ENCODE results near the gene LYZL2. TPM values are rescaled to one million over a fixed set of nuclear protein-coding genes. Genes with fewer than 3 reads are reported as not detected.

Gene LYZL2
- total and polyA plus RNA-seq, 4 donors = not detected

- TF ChIP-seq NR2F2 (IDR thresholded peaks at IDR 0.05) (no peak), TAF1 (conservative IDR thresholded peaks at IDR 0.05) (no peak), JUND (IDR thresholded peaks at IDR 0.05) (no peak)
- H3K4me1 ChIP-seq (ENCODE audit: control insufficient read depth in 4 of 4, insufficient read depth in 4 of 4, low read length in 3 of 4) = peaks cover 0 to 10% (median 6%) of the 10 kb centered on the region in 4 donors
- H3K27me3 ChIP-seq (ENCODE audit: control insufficient read depth in 4 of 4, insufficient read depth in 4 of 4, low read length in 3 of 4) = no peaks in the 10 kb centered on the region
- no peak for DNase-seq (ENCODE audit: low spot score)
- H3K27ac ChIP-seq (ENCODE audit: low read depth in 1 of 2, low read length in 2 of 2) = no peak overlapping the region
- no peak overlapping the region for H3K9ac ChIP-seq (ENCODE audit: low read depth in 1 of 2, low read length in 2 of 2)
- H3K36me3 ChIP-seq (ENCODE audit: control insufficient read depth in 4 of 4, insufficient read depth in 3 of 4, low read depth in 1 of 4, low read length in 3 of 4) = no peaks in the 10 kb centered on the region
- no peaks in the 10 kb centered on the region for H3K9me3 ChIP-seq (ENCODE audit: control insufficient read depth in 4 of 4, low read length in 3 of 4)
- no peak overlapping the region for H3K4me3 ChIP-seq (ENCODE audit: low read depth in 1 of 3, low read length in 3 of 3)
Observed at GRCh38 chr10:30577048-30577447, 52.5 kb downstream of the LYZL2 start.

- no peak for DNase-seq (ENCODE audit: low spot score)
- TF ChIP-seq RXRA (IDR thresholded peaks at IDR 0.05) (no peak), NR2F2 (IDR thresholded peaks at IDR 0.05) (no peak), HNF4G (IDR thresholded peaks at IDR 0.05) (no peak), YY1 (IDR thresholded peaks at IDR 0.05) (no peak)
- TF ChIP-seq, protein P1, sequence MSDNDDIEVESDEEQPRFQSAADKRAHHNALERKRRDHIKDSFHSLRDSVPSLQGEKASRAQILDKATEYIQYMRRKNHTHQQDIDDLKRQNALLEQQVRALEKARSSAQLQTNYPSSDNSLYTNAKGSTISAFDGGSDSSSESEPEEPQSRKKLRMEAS (IDR thresholded peaks at IDR 0.05) = no peak
- H3K36me3 ChIP-seq (ENCODE audit: control insufficient read depth in 4 of 4, insufficient read depth in 3 of 4, low read depth in 1 of 4, low read length in 3 of 4) = no peaks in the 10 kb centered on the region
- peaks cover 0 to 10% (median 6%) of the 10 kb centered on the region in 4 donors for H3K4me1 ChIP-seq (ENCODE audit: control insufficient read depth in 4 of 4, insufficient read depth in 4 of 4, low read length in 3 of 4)
- no peak overlapping the region for H3K27ac ChIP-seq (ENCODE audit: low read depth in 1 of 2, low read length in 2 of 2)
- 92% methylated on average over 6 of the region's 6 CpGs for WGBS
- H3K9ac ChIP-seq (ENCODE audit: low read depth in 1 of 2, low read length in 2 of 2) = no peak overlapping the region
- H3K27me3 ChIP-seq (ENCODE audit: control insufficient read depth in 4 of 4, insufficient read depth in 4 of 4, low read length in 3 of 4) = no peaks in the 10 kb centered on the region
- no peak overlapping the region for H3K4me3 ChIP-seq (ENCODE audit: low read depth in 1 of 3, low read length in 3 of 3)
- no peaks in the 10 kb centered on the region for H3K9me3 ChIP-seq (ENCODE audit: control insufficient read depth in 4 of 4, low read length in 3 of 4)
Observed at GRCh38 chr10:30576641-30577040, 52.9 kb downstream of the LYZL2 start.

- Histone ChIP-seq H3K27me3 (ENCODE audit: control insufficient read depth in 4 of 4, insufficient read depth in 4 of 4, low read length in 3 of 4) (no peaks in the 10 kb centered on the region), H3K9me3 (ENCODE audit: control insufficient read depth in 4 of 4, low read length in 3 of 4) (no peaks in the 10 kb centered on the region), H3K27ac (ENCODE audit: low read depth in 1 of 2, low read length in 2 of 2) (no peak overlapping the region), H3K36me3 (ENCODE audit: control insufficient read depth in 4 of 4, insufficient read depth in 3 of 4, low read depth in 1 of 4, low read length in 3 of 4) (no peaks in the 10 kb centered on the region), H3K4me3 (ENCODE audit: low read depth in 1 of 3, low read length in 3 of 3) (no peak overlapping the region), H3K9ac (ENCODE audit: low read depth in 1 of 2, low read length in 2 of 2) (no peak overlapping the region), H3K4me1 (ENCODE audit: control insufficient read depth in 4 of 4, insufficient read depth in 4 of 4, low read length in 3 of 4) (peaks cover 0 to 8% (median 5%) of the 10 kb centered on the region in 4 donors)
- no peak for DNase-seq (ENCODE audit: low spot score)
- no peak for TF ChIP-seq TAF1 (conservative IDR thresholded peaks at IDR 0.05)
- TF ChIP-seq NR2F2 (IDR thresholded peaks at IDR 0.05) = no peak
- TF ChIP-seq RAD21 (IDR thresholded peaks at IDR 0.05) = no peak
- TF ChIP-seq EGR1 (IDR thresholded peaks at IDR 0.05; ENCODE audit: low read depth in 2 of 2) = no peak
- no peak for TF ChIP-seq GABPA (IDR thresholded peaks at IDR 0.05 in 1 of 2, conservative IDR thresholded peaks at IDR 0.05 in 1 of 2)
- TF ChIP-seq FOXA2 (IDR thresholded peaks at IDR 0.05) = no peak
- no peak for TF ChIP-seq HNF4A (conservative IDR thresholded peaks at IDR 0.05)
- TF ChIP-seq ATF3 (IDR thresholded peaks at IDR 0.05) = no peak
- no peak for TF ChIP-seq ZBTB33 (IDR thresholded peaks at IDR 0.05)
- TF ChIP-seq FOXA1 (IDR thresholded peaks at IDR 0.05) = no peak
- no peak for TF ChIP-seq JUND (IDR thresholded peaks at IDR 0.05)
- TF ChIP-seq SP1 (IDR thresholded peaks at IDR 0.05) = no peak
- TF ChIP-seq, protein P1 (IDR thresholded peaks at IDR 0.05) = no peak
- no peak for TF ChIP-seq RXRA (IDR thresholded peaks at IDR 0.05)
- TF ChIP-seq REST (IDR thresholded peaks at IDR 0.05) = no peak
- TF ChIP-seq HNF4G (IDR thresholded peaks at IDR 0.05) = no peak
- TF ChIP-seq, protein P2, sequence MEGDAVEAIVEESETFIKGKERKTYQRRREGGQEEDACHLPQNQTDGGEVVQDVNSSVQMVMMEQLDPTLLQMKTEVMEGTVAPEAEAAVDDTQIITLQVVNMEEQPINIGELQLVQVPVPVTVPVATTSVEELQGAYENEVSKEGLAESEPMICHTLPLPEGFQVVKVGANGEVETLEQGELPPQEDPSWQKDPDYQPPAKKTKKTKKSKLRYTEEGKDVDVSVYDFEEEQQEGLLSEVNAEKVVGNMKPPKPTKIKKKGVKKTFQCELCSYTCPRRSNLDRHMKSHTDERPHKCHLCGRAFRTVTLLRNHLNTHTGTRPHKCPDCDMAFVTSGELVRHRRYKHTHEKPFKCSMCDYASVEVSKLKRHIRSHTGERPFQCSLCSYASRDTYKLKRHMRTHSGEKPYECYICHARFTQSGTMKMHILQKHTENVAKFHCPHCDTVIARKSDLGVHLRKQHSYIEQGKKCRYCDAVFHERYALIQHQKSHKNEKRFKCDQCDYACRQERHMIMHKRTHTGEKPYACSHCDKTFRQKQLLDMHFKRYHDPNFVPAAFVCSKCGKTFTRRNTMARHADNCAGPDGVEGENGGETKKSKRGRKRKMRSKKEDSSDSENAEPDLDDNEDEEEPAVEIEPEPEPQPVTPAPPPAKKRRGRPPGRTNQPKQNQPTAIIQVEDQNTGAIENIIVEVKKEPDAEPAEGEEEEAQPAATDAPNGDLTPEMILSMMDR (IDR thresholded peaks at IDR 0.05; ENCODE audit: low read depth, low read length, missing input control) = no peak
- no peak for TF ChIP-seq YY1 (IDR thresholded peaks at IDR 0.05)
- WGBS = 93% methylated on average over 4 of the region's 4 CpGs
Observed at GRCh38 chr10:30574432-30574796, 55.1 kb downstream of the LYZL2 start.

Data from liver (tissue), 9 donors.